Stimulated activated CD4-positive, alpha-beta T cell treated with anti-CD3 and anti-CD28 coated beads, Interleukin-15, amount 100 ng/mL, for 1 hour (primary cell): ENCODE data around the gene PRKG1.

Experiments
- DNase-seq, 2 donors: peaks; one replicate each; pipeline ENCODE4 v3.0.0-alpha.2; 2020; ENCODE audit warnings: low read depth in 1 of 2, low spot score in 1 of 2

The PRKG1 gene

GRCh38 chr10:52326382-52326781 lies 1252.1 kb downstream of the PRKG1 start:
- no peak for DNase-seq

- no peak for DNase-seq
Measured at GRCh38 chr10:52331638-52332364, 1257.5 kb downstream of the PRKG1 start.

GRCh38 chr10:52332815-52333214 lies 1258.5 kb downstream of the PRKG1 start:
- no peak for DNase-seq

GRCh38 chr10:52334595-52334994 lies 1260.3 kb downstream of the PRKG1 start:
- DNase-seq, result no peak

GRCh38 chr10:52335665-52336064 lies 1261.4 kb downstream of the PRKG1 start:
- DNase-seq, result no peak

- no peak for DNase-seq
Measured at GRCh38 chr10:52337225-52337624, 1262.9 kb downstream of the PRKG1 start.

- DNase-seq, result no peak
Measured at GRCh38 chr10:52343439-52343838, 1269.2 kb downstream of the PRKG1 start.

GRCh38 chr10:52346394-52347326 lies 1272.4 kb downstream of the PRKG1 start:
- no peak for DNase-seq

- DNase-seq, result no peak
Measured at GRCh38 chr10:52347327-52347667, 1273.0 kb downstream of the PRKG1 start.
